Erythroblast (primary cell): ENCODE results near the gene CYB5R3.

Source experiments
- DNase-seq, 2 experiments: peaks; one replicate each; lab custom pipeline; 2025; lab: John Stamatoyannopoulos, UW
- GATA1 ChIP-seq: IDR thresholded peaks from 2 replicates; pipeline ENCODE4 v1.6.1; 2011; ENCODE audit warnings: low read depth, mild to moderate bottlenecking, control low read depth, low read length, moderate library complexity
- POLR2A ChIP-seq: IDR thresholded peaks from 2 replicates; pipeline ENCODE4 v1.6.1; 2011; ENCODE audit warnings: mild to moderate bottlenecking, low read length

Gene CYB5R3

DNA sequence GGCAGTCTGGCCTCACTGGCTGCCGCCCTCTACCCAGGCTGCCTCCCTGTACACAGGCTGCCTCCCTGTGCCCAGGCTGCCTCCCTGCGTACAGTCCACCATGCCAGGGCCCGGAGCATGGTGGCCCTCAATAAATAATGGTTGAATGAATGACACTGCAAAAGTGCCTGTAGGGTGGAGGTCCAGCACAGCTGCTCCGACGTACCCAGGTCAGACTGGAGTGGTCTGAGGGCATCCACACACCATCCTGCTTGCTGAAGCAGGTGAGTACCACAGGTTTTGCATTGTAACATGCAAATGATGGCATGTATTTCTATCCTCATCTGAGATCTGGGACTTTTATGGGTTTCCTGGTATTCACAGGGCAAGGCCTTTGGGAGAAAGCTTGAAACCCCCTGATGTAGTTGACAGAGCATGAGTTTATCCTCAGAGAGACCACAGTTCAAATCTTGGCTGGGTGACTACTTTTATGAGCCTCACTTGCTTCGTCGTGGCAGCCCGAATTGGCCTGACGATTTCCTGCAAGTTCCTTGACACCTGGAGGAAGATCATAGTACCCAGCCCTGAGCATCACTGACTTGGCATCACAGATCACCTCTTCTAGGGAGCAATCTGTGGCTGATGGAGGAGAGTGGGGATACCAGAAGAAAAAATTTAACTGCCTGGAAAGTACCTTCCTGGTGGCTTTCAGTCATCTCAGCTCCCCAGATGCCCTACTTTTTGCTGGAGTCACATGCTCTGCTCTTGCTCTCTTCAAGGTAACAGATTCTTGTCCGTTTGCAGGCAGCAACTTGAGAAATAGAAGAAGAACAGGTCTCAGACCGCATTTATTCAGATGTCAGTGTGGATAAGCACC, 16.0 kb upstream of the CYB5R3 start:
- TF ChIP-seq POLR2A (no peak), GATA1 (no peak)
- no peak for DNase-seq

GRCh38 chr22:42661985-42662831, 13.0 kb upstream of the CYB5R3 start:
- TF ChIP-seq GATA1: no peak
- no peak for TF ChIP-seq POLR2A
- DNase-seq: peak; percentile 69 to 84

DNA sequence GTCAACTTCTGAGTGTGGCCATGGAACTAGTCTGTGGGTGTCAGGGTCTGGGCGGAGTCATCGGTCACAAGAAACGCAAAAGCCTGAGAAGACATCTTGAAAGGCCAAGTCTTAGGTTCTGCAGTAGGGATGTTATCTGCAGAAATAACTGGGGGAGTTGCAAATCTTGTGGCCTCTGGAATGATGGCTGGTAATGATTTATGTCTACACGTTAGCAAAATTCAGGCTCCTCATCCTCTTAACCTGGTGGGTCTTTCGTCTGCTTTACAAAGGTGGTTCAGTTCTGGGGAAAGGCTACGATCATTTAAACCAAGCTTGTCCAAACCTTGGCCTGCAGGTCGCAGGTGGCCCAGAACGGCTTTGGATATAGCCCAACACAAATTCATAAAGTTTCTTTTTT, 7.4 kb upstream of the CYB5R3 start:
- TF ChIP-seq GATA1 (no peak), POLR2A (no peak)
- DNase-seq: no peak

- no peak for DNase-seq
- TF ChIP-seq POLR2A (no peak), GATA1 (no peak)
Measured at GRCh38 chr22:42655693-42656092, 6.5 kb upstream of the CYB5R3 start.

- no peak for TF ChIP-seq POLR2A
- TF ChIP-seq GATA1: no peak
Measured at GRCh38 chr22:42654436-42655073, 5.4 kb upstream of the CYB5R3 start.

DNA sequence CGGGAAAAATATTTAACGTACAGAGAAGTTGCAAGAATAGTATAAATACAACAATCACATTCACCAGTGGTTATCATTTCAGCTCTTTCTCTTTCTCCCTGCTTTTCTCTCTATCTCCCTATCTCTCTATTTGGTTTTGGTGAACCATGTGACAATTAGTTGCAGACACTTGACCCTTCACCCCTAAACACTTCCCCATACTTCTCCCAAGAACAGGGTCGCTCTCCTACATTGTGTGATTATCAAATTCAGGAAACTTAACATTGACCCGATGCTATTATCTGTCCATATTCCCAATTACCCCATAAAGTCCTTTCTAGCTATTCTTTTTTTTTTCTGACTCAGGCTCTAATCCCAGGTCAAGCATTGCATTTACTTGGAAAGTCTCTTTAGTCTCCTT, 4.8 kb upstream of the CYB5R3 start:
- TF ChIP-seq GATA1 (no peak), POLR2A (no peak)
- DNase-seq: no peak

More at GRCh38 chr22:42654436-42655073, 5.4 kb upstream of the CYB5R3 start:
- DNase-seq: no peak

DNA sequence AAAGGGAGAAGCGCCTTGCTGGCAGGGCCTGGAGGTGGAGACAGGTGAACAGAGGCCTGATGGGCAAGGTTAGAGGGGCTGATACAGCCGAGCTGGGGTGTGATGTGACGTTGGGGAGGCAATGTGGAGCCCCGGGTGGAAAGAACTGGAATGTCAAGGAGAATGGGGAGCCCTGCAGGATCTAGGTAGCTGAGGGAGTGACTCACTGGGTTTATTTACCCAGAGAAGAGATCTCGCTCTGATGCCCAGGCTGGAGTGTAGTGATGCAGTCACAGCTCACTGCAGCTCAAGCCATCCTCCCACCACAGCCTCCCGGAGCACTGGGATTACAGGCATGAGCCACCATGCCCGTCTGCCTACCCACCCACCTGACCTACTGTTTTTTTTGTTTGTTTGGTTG, 1.9 kb upstream of the CYB5R3 start:
- DNase-seq: no peak

GRCh38 chr22:42648368-42649245, 585 bp downstream of the CYB5R3 start:
- TF ChIP-seq POLR2A: peak; percentile 44
- no peak for TF ChIP-seq GATA1

More for the DNA sequence above, 1.9 kb upstream of the CYB5R3 start:
- TF ChIP-seq POLR2A: no peak
- no peak for TF ChIP-seq GATA1

DNA sequence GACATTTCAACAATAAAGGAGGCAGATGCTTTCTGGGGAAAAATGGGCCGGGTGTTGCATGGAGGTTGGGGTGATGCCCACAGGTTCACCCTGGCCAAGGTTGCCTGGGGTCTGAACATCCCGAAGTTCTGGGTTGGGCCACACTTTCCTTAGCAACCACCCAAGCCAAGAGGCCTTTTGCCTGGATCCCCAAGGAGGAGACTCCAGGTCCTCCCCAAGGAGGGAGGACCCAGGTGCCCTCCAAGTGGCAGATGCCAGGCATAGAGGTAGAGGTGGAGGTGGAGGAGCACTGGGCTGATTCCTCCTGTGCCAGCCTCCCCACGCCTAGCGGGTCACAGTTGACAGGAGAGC, 1.2 kb downstream of the CYB5R3 start:
- DNase-seq: no peak
- TF ChIP-seq GATA1 (no peak), POLR2A (no peak)

More at GRCh38 chr22:42648368-42649245, 585 bp downstream of the CYB5R3 start:
- DNase-seq: peak; percentile 87 to 91

- no peak for TF ChIP-seq GATA1
- no peak for TF ChIP-seq POLR2A
- DNase-seq: peak; percentile 86 to 87
Measured at GRCh38 chr22:42646569-42647525, 2.3 kb downstream of the CYB5R3 start.

- TF ChIP-seq GATA1: no peak
- no peak for TF ChIP-seq POLR2A
- no peak for DNase-seq
Measured at GRCh38 chr22:42645938-42646568, 3.1 kb downstream of the CYB5R3 start.
